Neuronal stem cell (in vitro differentiated cells): ENCODE results near the gene GNLY.

Source experiments
- DNase-seq: peaks from one replicate; pipeline ENCODE4 v3.0.0-alpha.2; 2013; ENCODE audit warnings: low spot score
- H2AFZ ChIP-seq: one replicate; pipeline ENCODE4 v1.6.1; 2013; ENCODE audit warnings: mild to moderate bottlenecking, low read length, inconsistent platforms
- H2AK5ac ChIP-seq: 2 replicates; pipeline ENCODE4 v1.6.1; 2013; ENCODE audit warnings: low read depth, mild to moderate bottlenecking, inconsistent platforms, low read length, moderate library complexity, mixed read lengths
- H2BK120ac ChIP-seq: 2 replicates; pipeline ENCODE4 v1.6.1; 2013; ENCODE audit warnings: low read depth, mild to moderate bottlenecking, inconsistent platforms, low read length, moderate library complexity, mixed read lengths
- H2BK12ac ChIP-seq: one replicate; pipeline ENCODE4 v1.6.1; 2013; ENCODE audit warnings: low read length, inconsistent platforms
- H2BK15ac ChIP-seq: 2 replicates; pipeline ENCODE4 v1.6.1; 2013; ENCODE audit warnings: mild to moderate bottlenecking, low read length, inconsistent platforms, mixed read lengths
- H2BK5ac ChIP-seq: one replicate; pipeline ENCODE4 v1.6.1; 2013; ENCODE audit warnings: inconsistent platforms, mild to moderate bottlenecking, low read length, moderate library complexity
- H3K14ac ChIP-seq: one replicate; pipeline ENCODE4 v1.6.1; 2013; ENCODE audit warnings: low read length, inconsistent platforms
- H3K18ac ChIP-seq: 2 replicates; pipeline ENCODE4 v1.6.1; 2013; ENCODE audit warnings: low read length, inconsistent platforms
- H3K23ac ChIP-seq: 2 replicates; pipeline ENCODE4 v1.6.1; 2013; ENCODE audit warnings: low read depth, mild to moderate bottlenecking, mixed read lengths, low read length, inconsistent platforms; ENCODE audit not compliant: poor library complexity
- H3K27ac ChIP-seq: replicated peaks from 3 replicates; pipeline ENCODE4 v1.5.1; 2013; ENCODE audit warnings: low read length, inconsistent platforms
- H3K27me3 ChIP-seq, 3 experiments: 2 replicates each; pipeline ENCODE4 v1.6.1; 2013; ENCODE audit warnings: low read length in 3 of 3, mild to moderate bottlenecking in 2 of 3, inconsistent platforms in 1 of 3, low read depth in 1 of 3, mixed read lengths in 1 of 3, moderate library complexity in 1 of 3; ENCODE audit not compliant: control insufficient read depth in 3 of 3, insufficient read depth in 3 of 3
- H3K36me3 ChIP-seq, 2 donors: replicated peaks in 1 of 2; 2 replicates each; pipeline ENCODE4 v1.6.1; 2013; ENCODE audit warnings: low read length in 2 of 2; ENCODE audit not compliant: control insufficient read depth in 2 of 2, insufficient read depth in 2 of 2
- H3K4ac ChIP-seq: 2 replicates; pipeline ENCODE4 v1.6.1; 2013; ENCODE audit warnings: inconsistent platforms, mild to moderate bottlenecking, low read length, moderate library complexity
- H3K4me1 ChIP-seq, 2 donors: 1 replicate in 1 of 2; 2 replicates in 1 of 2; pipeline ENCODE4 v1.6.1; 2013; ENCODE audit warnings: low read length in 2 of 2, low read depth in 1 of 2; ENCODE audit not compliant: control insufficient read depth in 2 of 2, insufficient read depth in 1 of 2
- H3K4me2 ChIP-seq: one replicate; pipeline ENCODE4 v1.6.1; 2013; ENCODE audit warnings: mild to moderate bottlenecking, low read length, inconsistent platforms; ENCODE audit not compliant: insufficient read depth, poor library complexity, severe bottlenecking
- H3K4me3 ChIP-seq, 2 donors: 2 replicates each; pipeline ENCODE4 v1.5.1; 2013; ENCODE audit warnings: low read length in 2 of 2, mild to moderate bottlenecking in 2 of 2, inconsistent platforms in 1 of 2, moderate library complexity in 1 of 2
- H3K79me1 ChIP-seq: one replicate; pipeline ENCODE4 v1.6.1; 2013; ENCODE audit warnings: low read depth, mild to moderate bottlenecking, inconsistent platforms, low read length, moderate library complexity
- H3K9ac ChIP-seq: one replicate; pipeline ENCODE4 v1.6.1; 2013; ENCODE audit warnings: mild to moderate bottlenecking, low read depth, low read length, inconsistent platforms; ENCODE audit not compliant: poor library complexity
- H3K9me3 ChIP-seq, 2 donors: replicated peaks in 1 of 2; 2 replicates each; pipeline versions ENCODE3 to v1.6.1; 2013; ENCODE audit warnings: low read length in 2 of 2, mild to moderate bottlenecking in 2 of 2, inconsistent platforms in 1 of 2, low read depth in 1 of 2, mixed read lengths in 1 of 2, moderate library complexity in 1 of 2; ENCODE audit not compliant: control insufficient read depth in 2 of 2, insufficient read depth in 1 of 2
- H4K8ac ChIP-seq: one replicate; pipeline ENCODE4 v1.6.1; 2013; ENCODE audit warnings: low read depth, mild to moderate bottlenecking, inconsistent platforms, low read length, moderate library complexity
- H4K91ac ChIP-seq: one replicate; pipeline ENCODE4 v1.6.1; 2013; ENCODE audit warnings: low read length, low read depth, mild to moderate bottlenecking, inconsistent platforms; ENCODE audit not compliant: poor library complexity
- WGBS, 2 donors: extraction: QIAGEN DNeasy Blood & Tissue Kit; methylation state at CpG; one replicate each; pipeline ENCODE4 v1.1.7; 2013; ENCODE audit warnings: missing lambda C conversion rate in 2 of 2, mixed read lengths in 1 of 2; ENCODE audit not compliant: insufficient read length in 2 of 2, insufficient replicate concordance in 1 of 2; ENCODE audit errors: extremely low coverage in 2 of 2; 5-methylcytosine and 5-hydroxymethylcytosine counted together

GNLY gene

DNA sequence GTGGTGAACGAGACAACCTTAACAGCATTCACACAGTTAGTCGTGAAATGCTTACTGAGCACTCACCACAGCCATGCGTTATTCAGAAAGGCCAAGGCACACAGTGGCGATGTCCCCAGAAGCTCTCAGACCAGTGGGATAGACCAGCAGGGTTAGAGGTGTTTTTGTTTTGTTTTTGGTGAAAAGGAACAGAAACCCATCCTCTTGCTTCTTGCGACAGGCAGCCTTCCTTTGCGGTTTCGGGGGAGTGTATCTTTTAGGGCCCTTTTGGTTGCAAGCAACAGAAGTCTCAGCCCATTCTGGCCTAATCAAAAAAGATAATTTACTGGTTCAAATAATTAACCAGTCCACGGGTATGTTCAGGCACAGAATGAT is 4.7 kb downstream of the GNLY start:
- no peaks in the 10 kb centered on the region for H3K9me3 ChIP-seq
- H3K9ac ChIP-seq, result no peak overlapping the region
- H4K91ac ChIP-seq, result no peak overlapping the region
- no peak for DNase-seq
- H3K14ac ChIP-seq, result no peak overlapping the region
- no peak overlapping the region for H3K4me2 ChIP-seq
- no peak overlapping the region for H2AK5ac ChIP-seq
- H3K23ac ChIP-seq, result no peak overlapping the region
- H3K4ac ChIP-seq, result no peak overlapping the region
- no peak overlapping the region for H4K8ac ChIP-seq
- H3K18ac ChIP-seq, result no peak overlapping the region
- H2AFZ ChIP-seq, result peak overlapping the region; percentile 60
- no peak overlapping the region for H2BK12ac ChIP-seq
- peaks cover 0 to 24% (median 0%) of the 10 kb centered on the region in 3 experiments for H3K27me3 ChIP-seq
- WGBS, 2 donors, result no CpG with 5 or more reads among the region's 8 CpGs
- H3K36me3 ChIP-seq, result no peaks in the 10 kb centered on the region
- H2BK120ac ChIP-seq, result no peak overlapping the region
- no peak overlapping the region for H2BK15ac ChIP-seq
- peaks cover 2 to 4% of the 10 kb centered on the region in 2 donors for H3K4me1 ChIP-seq
- H3K4me3 ChIP-seq, result no peak overlapping the region
- H3K79me1 ChIP-seq, result no peaks in the 10 kb centered on the region
- no peak overlapping the region for H2BK5ac ChIP-seq
- no peak overlapping the region for H3K27ac ChIP-seq

DNA sequence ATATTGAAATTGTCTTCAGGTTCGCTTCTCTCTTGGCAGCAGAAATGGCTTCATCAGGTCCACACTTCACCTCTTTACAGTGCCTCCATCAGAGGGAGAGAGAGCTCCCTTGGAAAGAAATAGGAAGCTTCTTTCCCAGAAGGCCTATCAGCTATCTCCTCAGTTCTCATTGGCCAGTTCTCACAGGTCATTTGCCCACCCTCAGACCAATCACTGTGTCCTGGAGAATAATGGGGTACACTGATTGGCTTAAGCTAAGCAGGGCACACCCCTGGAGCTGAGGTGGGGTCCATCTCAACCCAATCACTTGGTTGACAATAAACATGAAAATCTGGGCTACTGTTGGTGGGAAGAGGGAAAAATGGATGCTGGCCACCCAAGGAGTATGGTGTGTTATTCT is 5.2 kb downstream of the GNLY start:
- Histone ChIP-seq H3K4ac (no peak overlapping the region), H2BK12ac (no peak overlapping the region), H3K14ac (no peak overlapping the region), H2AK5ac (no peak overlapping the region), H3K9ac (no peak overlapping the region), H3K4me1 (peaks cover 2 to 4% of the 10 kb centered on the region in 2 donors), H2AFZ (peak overlapping the region; percentile 60), H3K79me1 (no peaks in the 10 kb centered on the region), H2BK120ac (no peak overlapping the region), H4K91ac (no peak overlapping the region), H2BK5ac (no peak overlapping the region), H3K27me3 (peaks cover 0 to 20% (median 0%) of the 10 kb centered on the region in 3 experiments), H3K23ac (no peak overlapping the region), H4K8ac (no peak overlapping the region), H3K9me3 (no peaks in the 10 kb centered on the region), H2BK15ac (no peak overlapping the region), H3K4me2 (no peak overlapping the region), H3K4me3 (no peak overlapping the region), H3K18ac (no peak overlapping the region), H3K36me3 (no peaks in the 10 kb centered on the region), H3K27ac (no peak overlapping the region)
- no CpG with 5 or more reads among the region's 1 CpG for WGBS, 2 donors
- no peak for DNase-seq

DNA sequence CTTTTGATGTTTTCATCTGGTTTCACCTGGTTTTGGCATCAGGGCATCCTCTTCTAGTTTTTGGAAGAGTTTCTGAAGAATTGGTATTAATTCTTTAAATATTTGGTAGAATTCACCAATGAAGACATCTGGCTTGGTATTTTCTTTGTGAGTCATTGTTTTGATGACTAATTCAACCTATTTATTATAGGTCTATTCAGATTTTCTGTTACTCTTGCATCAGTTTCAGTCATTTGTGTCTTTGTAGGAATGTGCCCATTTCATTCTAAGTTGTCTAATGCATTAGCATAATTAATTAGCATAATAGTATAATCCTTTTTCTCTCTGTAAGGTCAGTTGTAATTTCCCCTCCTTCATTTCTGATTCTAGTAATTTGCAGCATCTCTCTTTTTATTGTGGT is 8.0 kb downstream of the GNLY start:
- Histone ChIP-seq H3K4ac (no peak overlapping the region), H3K9me3 (no peaks in the 10 kb centered on the region), H2AFZ (no peak overlapping the region), H4K91ac (no peak overlapping the region), H2BK5ac (no peak overlapping the region), H3K27me3 (peaks cover 0 to 10% (median 3%) of the 10 kb centered on the region in 3 experiments), H4K8ac (no peak overlapping the region), H3K79me1 (no peaks in the 10 kb centered on the region), H2BK120ac (no peak overlapping the region), H3K18ac (no peak overlapping the region), H3K4me3 (no peak overlapping the region), H3K4me1 (peaks cover 2% of the 10 kb centered on the region in 2 donors), H3K36me3 (no peaks in the 10 kb centered on the region), H2BK15ac (no peak overlapping the region), H3K23ac (no peak overlapping the region), H3K9ac (no peak overlapping the region), H3K27ac (no peak overlapping the region), H2AK5ac (no peak overlapping the region), H3K4me2 (no peak overlapping the region), H3K14ac (no peak overlapping the region), H2BK12ac (no peak overlapping the region)
- DNase-seq, result no peak

DNA sequence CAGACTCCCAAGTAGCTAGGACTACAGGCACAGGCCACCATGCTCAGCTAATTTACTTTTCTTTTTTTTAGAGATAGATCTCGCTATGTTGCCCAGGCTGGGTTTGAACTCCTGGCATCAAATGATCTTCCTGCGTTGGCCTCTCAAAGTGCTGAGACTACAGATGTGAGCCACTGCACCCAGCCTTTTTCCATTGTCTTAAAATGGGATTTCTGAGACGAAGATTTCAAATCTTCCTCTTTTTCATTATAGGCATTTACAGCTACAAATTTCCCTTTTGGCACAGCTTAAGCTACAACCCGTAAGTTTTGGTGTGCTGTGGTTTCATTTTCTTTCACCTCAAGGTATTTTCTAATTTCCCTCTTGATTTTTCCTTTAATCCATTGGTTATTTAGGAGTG is 8.6 kb downstream of the GNLY start:
- H3K36me3 ChIP-seq, result no peaks in the 10 kb centered on the region
- H3K27me3 ChIP-seq, result peaks cover 0 to 15% (median 4%) of the 10 kb centered on the region in 3 experiments
- no peak overlapping the region for H2AFZ ChIP-seq
- WGBS, 2 donors, result no CpG with 5 or more reads among the region's 4 CpGs
- H2BK5ac ChIP-seq, result no peak overlapping the region
- H4K8ac ChIP-seq, result no peak overlapping the region
- no peak overlapping the region for H2BK15ac ChIP-seq
- no peak overlapping the region for H3K14ac ChIP-seq
- no peak overlapping the region for H2AK5ac ChIP-seq
- H3K4ac ChIP-seq, result no peak overlapping the region
- H2BK120ac ChIP-seq, result no peak overlapping the region
- H4K91ac ChIP-seq, result no peak overlapping the region
- H3K79me1 ChIP-seq, result no peaks in the 10 kb centered on the region
- DNase-seq, result no peak
- H3K4me1 ChIP-seq, result peaks cover 2% of the 10 kb centered on the region in 2 donors
- no peaks in the 10 kb centered on the region for H3K9me3 ChIP-seq
- H2BK12ac ChIP-seq, result no peak overlapping the region
- no peak overlapping the region for H3K23ac ChIP-seq
- H3K4me3 ChIP-seq, result no peak overlapping the region
- no peak overlapping the region for H3K9ac ChIP-seq
- H3K18ac ChIP-seq, result no peak overlapping the region
- no peak overlapping the region for H3K27ac ChIP-seq
- no peak overlapping the region for H3K4me2 ChIP-seq
